Transverse colon (tissue), 3 donors: ENCODE data around the gene ZFP42.

ENCODE experiments used
- CTCF ChIP-seq, 5 experiments: fragments of 200-600 bp in 3 of 5; fragments of 450-650 bp in 2 of 5; sonication (generic) in 3 of 5; IDR thresholded peaks; 1 replicate in 2 of 5; 2 replicates in 3 of 5; pipeline ENCODE4 v1.5.1; 2016 to 2017; ENCODE audit warnings: antibody characterized with exemption in 5 of 5, inconsistent platforms in 3 of 5, mild to moderate bottlenecking in 2 of 5, moderate library complexity in 1 of 5
- POLR2A ChIP-seq: fragments of 450-650 bp; IDR thresholded peaks from one replicate; pipeline ENCODE4 v1.6.1; 2016; ENCODE audit warnings: antibody characterized with exemption, mild to moderate bottlenecking, moderate library complexity

DNA sequence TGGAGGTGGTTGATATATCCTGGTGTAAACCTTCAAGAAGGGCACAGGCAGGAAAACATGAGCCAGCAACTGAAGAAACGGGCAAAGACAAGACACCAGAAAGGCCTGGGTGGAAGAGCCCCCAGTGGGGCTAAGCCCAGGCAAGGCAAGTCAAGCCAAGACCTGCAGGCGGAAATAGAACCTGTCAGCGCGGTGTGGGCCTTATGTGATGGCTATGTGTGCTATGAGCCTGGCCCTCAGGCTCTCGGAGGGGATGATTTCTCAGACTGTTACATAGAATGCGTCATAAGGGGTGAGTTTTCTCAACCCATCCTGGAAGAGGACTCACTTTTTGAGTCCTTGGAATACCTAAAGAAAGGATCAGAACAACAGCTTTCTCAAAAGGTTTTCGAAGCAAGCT is 7.2 kb downstream of the ZFP42 start:
- TF ChIP-seq CTCF (IDR thresholded peaks at IDR 0.05) (no peak), POLR2A (no peak)
